OCI-LY7 (cell line): ENCODE results near the gene CKAP2L. TPM values are rescaled to one million over a fixed set of nuclear protein-coding genes. Genes with fewer than 3 reads are reported as not detected.

Experiments
- BruUV-seq: library from RNA; stranded (reverse); fragments of 400-500 nt; replicated peaks from 2 replicates; lab custom pipeline; 2021; lab: Mats Ljungman, UMichigan
- CTCF ChIA-PET: fragments of 300-600 bp; sonication (Branson Sonifier 250); formaldehyde crosslinking; loops from one replicate; lab custom pipeline; 2022; ENCODE audit warnings: antibody characterized with exemption; ENCODE audit not compliant: unreplicated experiment; lab: Charles Lee
- POLR2A ChIA-PET: fragments of 300-600 bp; sonication (Branson Sonifier 250); formaldehyde crosslinking; loops from one replicate; lab custom pipeline; 2022; ENCODE audit warnings: antibody characterized with exemption; lab: Charles Lee
- DNase-seq: peaks from one replicate; pipeline ENCODE4 v3.0.0-alpha.2; 2015; ENCODE audit warnings: low spot score
- H2AFZ ChIP-seq: fragments of 200-600 bp; sonication (generic), shearing (Covaris generic); 2 replicates; pipeline ENCODE4 v1.6.1; 2014; ENCODE audit warnings: mild to moderate bottlenecking, antibody characterized with exemption, low read length, moderate library complexity
- H3K27ac ChIP-seq: fragments of 200-600 bp; sonication (generic); 2 replicates; pipeline ENCODE4 v1.5.1; 2014; ENCODE audit warnings: mixed run types, low read depth, mild to moderate bottlenecking, moderate library complexity, low read length, inconsistent platforms; ENCODE audit not compliant: poor library complexity, severe bottlenecking
- H3K36me3 ChIP-seq: fragments of 200-600 bp; sonication (generic); 2 replicates; pipeline ENCODE4 v1.6.1; 2014; ENCODE audit warnings: mild to moderate bottlenecking, antibody characterized with exemption, low read length, moderate library complexity, mixed read lengths; ENCODE audit not compliant: insufficient read depth
- H3K4me1 ChIP-seq: fragments of 200-600 bp; sonication (generic); 2 replicates; pipeline ENCODE4 v1.5.1; 2014; ENCODE audit warnings: mild to moderate bottlenecking, low read length; ENCODE audit not compliant: insufficient read depth, poor library complexity, severe bottlenecking
- H3K4me2 ChIP-seq: fragments of 200-600 bp; sonication (generic); 2 replicates; pipeline ENCODE4 v1.6.1; 2014; ENCODE audit warnings: mild to moderate bottlenecking, low read length
- H3K4me3 ChIP-seq: fragments of 200-600 bp; sonication (generic); 2 replicates; pipeline ENCODE4 v1.5.1; 2014; ENCODE audit warnings: mild to moderate bottlenecking, low read depth, low read length; ENCODE audit not compliant: poor library complexity, severe bottlenecking
- H3K79me2 ChIP-seq: fragments of 200-600 bp; sonication (generic); 2 replicates; pipeline ENCODE4 v1.6.1; 2016; ENCODE audit warnings: low read depth, mild to moderate bottlenecking, low read length, moderate library complexity, mixed read lengths; ENCODE audit not compliant: insufficient read depth
- H3K9me2 ChIP-seq: fragments of 200-600 bp; sonication (generic); 2 replicates; pipeline ENCODE4 v1.6.1; 2016; ENCODE audit warnings: mild to moderate bottlenecking, low read length, mixed read lengths; ENCODE audit not compliant: insufficient read depth
- H3K9me3 ChIP-seq: fragments of 200-600 bp; sonication (generic); 2 replicates; pipeline ENCODE4 v1.6.1; 2014; ENCODE audit warnings: mild to moderate bottlenecking, mixed run types, low read length, mixed read lengths
- H4K20me1 ChIP-seq: fragments of 200-600 bp; sonication (generic); 2 replicates; pipeline ENCODE4 v1.6.1; 2014; ENCODE audit warnings: mild to moderate bottlenecking, antibody characterized with exemption, low read length, moderate library complexity, mixed read lengths; ENCODE audit not compliant: insufficient read depth
- EZH2phosphoT487 ChIP-seq: fragments of 200-600 bp; sonication (generic); IDR thresholded peaks from 2 replicates; pipeline ENCODE4 v1.6.1; 2018; ENCODE audit warnings: low read depth, borderline replicate concordance, mild to moderate bottlenecking, mixed run types, antibody characterized with exemption, low read length, moderate library complexity, mixed read lengths
- intact Hi-C: fragments of 100-400 bp; cut with micrococcal nuclease; formaldehyde crosslinking; loops from one replicate; pipeline ENCODE4 v1.10.0; 2022; ENCODE audit not compliant: unreplicated experiment
- total RNA-seq, 2 experiments: library from RNA; depleted of rRNA in 1 of 2; stranded (reverse); fragments of >200 nt in 1 of 2; shearing (Covaris generic) in 1 of 2; gene quantifications; 2 replicates each; pipeline ENCODE4 v1.2.3, GENCODE V29; 2014 to 2022
- TF ChIP-seq, protein P1 (sequence below): fragments of 200-600 bp; sonication (generic); conservative IDR thresholded peaks from 2 replicates; pipeline ENCODE4 v1.5.1; 2014; ENCODE audit warnings: mild to moderate bottlenecking, antibody characterized with exemption, low read length, moderate library complexity, mixed read lengths

The CKAP2L gene
- total RNA-seq, 2 experiments from 2014 or later: 31.8 to 61.8 TPM

GRCh38 chr2:112688086-112688880, 76.1 kb downstream of the CKAP2L start:
- DNase-seq: no peak
- POLR2A ChIA-PET: no interaction called here
- Histone ChIP-seq H3K27ac (no peak overlapping the region), H3K4me1 (peaks cover 39% of the 10 kb centered on the region), H2AFZ (no peak overlapping the region), H3K36me3 (no peaks in the 10 kb centered on the region), H3K79me2 (no peaks in the 10 kb centered on the region), H3K4me3 (no peak overlapping the region), H3K4me2 (no peak overlapping the region), H3K9me3 (no peaks in the 10 kb centered on the region), H3K9me2 (no peaks in the 10 kb centered on the region), H4K20me1 (no peaks in the 10 kb centered on the region)
- intact Hi-C loops: no loop called here
- no TSS peak for BruUV-seq
- CTCF ChIA-PET: no interaction called here
- TF ChIP-seq EZH2phosphoT487: no peak
- TF ChIP-seq, protein P1, sequence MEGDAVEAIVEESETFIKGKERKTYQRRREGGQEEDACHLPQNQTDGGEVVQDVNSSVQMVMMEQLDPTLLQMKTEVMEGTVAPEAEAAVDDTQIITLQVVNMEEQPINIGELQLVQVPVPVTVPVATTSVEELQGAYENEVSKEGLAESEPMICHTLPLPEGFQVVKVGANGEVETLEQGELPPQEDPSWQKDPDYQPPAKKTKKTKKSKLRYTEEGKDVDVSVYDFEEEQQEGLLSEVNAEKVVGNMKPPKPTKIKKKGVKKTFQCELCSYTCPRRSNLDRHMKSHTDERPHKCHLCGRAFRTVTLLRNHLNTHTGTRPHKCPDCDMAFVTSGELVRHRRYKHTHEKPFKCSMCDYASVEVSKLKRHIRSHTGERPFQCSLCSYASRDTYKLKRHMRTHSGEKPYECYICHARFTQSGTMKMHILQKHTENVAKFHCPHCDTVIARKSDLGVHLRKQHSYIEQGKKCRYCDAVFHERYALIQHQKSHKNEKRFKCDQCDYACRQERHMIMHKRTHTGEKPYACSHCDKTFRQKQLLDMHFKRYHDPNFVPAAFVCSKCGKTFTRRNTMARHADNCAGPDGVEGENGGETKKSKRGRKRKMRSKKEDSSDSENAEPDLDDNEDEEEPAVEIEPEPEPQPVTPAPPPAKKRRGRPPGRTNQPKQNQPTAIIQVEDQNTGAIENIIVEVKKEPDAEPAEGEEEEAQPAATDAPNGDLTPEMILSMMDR: no peak

- intact Hi-C loops: no loop called here
- H3K79me2 ChIP-seq: no peaks in the 10 kb centered on the region
- H3K36me3 ChIP-seq: no peaks in the 10 kb centered on the region
- H3K9me3 ChIP-seq: no peaks in the 10 kb centered on the region
- H3K9me2 ChIP-seq: no peaks in the 10 kb centered on the region
- no TSS peak for BruUV-seq
- no peak overlapping the region for H2AFZ ChIP-seq
- no peak overlapping the region for H3K4me2 ChIP-seq
- peaks cover 39% of the 10 kb centered on the region for H3K4me1 ChIP-seq
- H4K20me1 ChIP-seq: no peaks in the 10 kb centered on the region
- TF ChIP-seq, protein P1: no peak
- no peak for TF ChIP-seq EZH2phosphoT487
- H3K27ac ChIP-seq: no peak overlapping the region
- no peak for DNase-seq
- no peak overlapping the region for H3K4me3 ChIP-seq
- POLR2A ChIA-PET: interaction anchor here (2.1 to 4.2 kb wide), 2 partner anchors 12 to 21 kb away, joined by 7 to 15 read pairs; no protein-coding TSS in a partner anchor
- CTCF ChIA-PET: no interaction called here
These were observed 76.9 kb downstream of the CKAP2L start for GRCh38 chr2:112687522-112687921.

Other genes starting within 250 kb of the CKAP2L start
- gene POLR1B, start 222.1 kb downstream of the CKAP2L start, total RNA-seq (2014; rRNA removed; shearing (Covaris generic)): 28.0 and 30.5 TPM in 2 replicates
- 44.7 and 45.1 TPM in 2 replicates for gene POLR1B, start 222.1 kb downstream of the CKAP2L start, total RNA-seq (2022)
- 22.3 and 22.5 TPM in 2 replicates for gene CHCHD5, start 180.0 kb downstream of the CKAP2L start, total RNA-seq (2014; rRNA removed; shearing (Covaris generic))
- 36.0 and 37.3 TPM in 2 replicates for gene CHCHD5, start 180.0 kb downstream of the CKAP2L start, total RNA-seq (2022)
- gene SLC20A1, start 118.7 kb downstream of the CKAP2L start, total RNA-seq (2014; rRNA removed; shearing (Covaris generic)): 59.7 and 64.8 TPM in 2 replicates
- 86.1 and 89.5 TPM in 2 replicates for gene SLC20A1, start 118.7 kb downstream of the CKAP2L start, total RNA-seq (2022)
- not detected in 2 replicates for gene NT5DC4, start 43.6 kb downstream of the CKAP2L start, total RNA-seq (2014; rRNA removed; shearing (Covaris generic))
- not detected in 2 replicates for gene NT5DC4, start 43.6 kb downstream of the CKAP2L start, total RNA-seq (2022)
- not detected in 2 replicates for gene IL1A, start 19.9 kb upstream of the CKAP2L start, total RNA-seq (2014; rRNA removed; shearing (Covaris generic))
- gene IL1A, start 19.9 kb upstream of the CKAP2L start, total RNA-seq (2022): not detected in 2 replicates
- gene IL1B, start 72.2 kb upstream of the CKAP2L start, total RNA-seq (2014; rRNA removed; shearing (Covaris generic)): not detected in 2 replicates
- gene IL1B, start 72.2 kb upstream of the CKAP2L start, total RNA-seq (2022): not detected in 2 replicates
- not detected in 2 replicates for gene IL37, start 146.6 kb upstream of the CKAP2L start, total RNA-seq (2014; rRNA removed; shearing (Covaris generic))
- 0.63 TPM in 1 of 2 replicates, not detected in the other for gene IL37, start 146.6 kb upstream of the CKAP2L start, total RNA-seq (2022)
- gene IL36G, start 213.4 kb upstream of the CKAP2L start, total RNA-seq (2014; rRNA removed; shearing (Covaris generic)): not detected in 2 replicates
- not detected in 2 replicates for gene IL36G, start 213.4 kb upstream of the CKAP2L start, total RNA-seq (2022)
- gene IL36A, start 240.8 kb upstream of the CKAP2L start, total RNA-seq (2014; rRNA removed; shearing (Covaris generic)): not detected in 2 replicates
- not detected in 2 replicates for gene IL36A, start 240.8 kb upstream of the CKAP2L start, total RNA-seq (2022)